Measurements from ENCODE around the gene C5orf22. TPM values are rescaled to one million over a fixed set of nuclear protein-coding genes. Genes with fewer than 3 reads are reported as not detected.
"Not testable (repeated sequence)": the region's sequence is repeated elsewhere in the genome, so short reads cannot be mapped to it uniquely, and the experiment has no call there.

C5orf22 gene
- total and polyA plus RNA-seq, 3 experiments from 2014 or later = 19.0 to 32.5 (median 29.8) TPM

DNA sequence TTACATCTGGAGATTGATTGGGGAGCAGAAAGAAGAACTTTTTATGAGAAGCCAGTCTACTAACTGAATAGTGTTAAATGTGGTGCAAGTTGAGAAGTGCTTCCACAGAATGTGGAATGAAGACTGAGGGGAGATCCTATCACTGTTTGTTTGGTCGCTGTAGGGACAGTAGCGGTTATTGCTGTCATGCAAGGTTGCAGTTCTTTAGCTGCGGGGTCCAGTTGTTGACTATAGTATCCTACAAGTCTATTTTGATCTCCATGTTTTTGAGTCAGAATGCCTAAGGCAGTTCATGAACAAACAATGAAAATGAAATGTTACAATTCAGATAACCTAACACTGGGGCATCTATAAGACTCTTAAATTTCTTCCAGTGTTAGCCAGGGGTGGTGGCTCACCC lies 61.6 kb downstream of the C5orf22 start:
- H3K27ac ChIP-seq (ENCODE audit: low read depth, low read length) = no peak overlapping the region
- peaks cover 10 to 20% of the 10 kb centered on the region in 2 donors for H3K27me3 Mint-ChIP-seq
- no peak overlapping the region for H3K4me3 ChIP-seq (ENCODE audit: low read length)
- ChIA-PET POLR2A (interaction anchor here (0.6 kb wide), 1 partner anchor 1013 kb away, joined by 6 read pairs; no protein-coding TSS in a partner anchor), CTCF (interaction anchor here (0.6 kb wide), 1 partner anchor 44 kb away, joined by 3 read pairs; no protein-coding TSS in a partner anchor)
- no peaks in the 10 kb centered on the region for H3K36me3 ChIP-seq (ENCODE audit: insufficient read depth, low read length)
- H3K27ac Mint-ChIP-seq = no peak overlapping the region
- DNase-seq = no peak
- no peaks in the 10 kb centered on the region for H3K9me3 Mint-ChIP-seq
- no peaks in the 10 kb centered on the region for H3K9me3 ChIP-seq (ENCODE audit: low read length)
- no peaks in the 10 kb centered on the region for H3K36me3 Mint-ChIP-seq
- H3K27me3 ChIP-seq (ENCODE audit: insufficient read depth, low read length, poor library complexity, severe bottlenecking) = no peaks in the 10 kb centered on the region
- H3K4me1 Mint-ChIP-seq = no peaks in the 10 kb centered on the region
- no peak overlapping the region for H3K4me3 Mint-ChIP-seq
- no peaks in the 10 kb centered on the region for H3K4me1 ChIP-seq (ENCODE audit: insufficient read depth, low read length)

DNA sequence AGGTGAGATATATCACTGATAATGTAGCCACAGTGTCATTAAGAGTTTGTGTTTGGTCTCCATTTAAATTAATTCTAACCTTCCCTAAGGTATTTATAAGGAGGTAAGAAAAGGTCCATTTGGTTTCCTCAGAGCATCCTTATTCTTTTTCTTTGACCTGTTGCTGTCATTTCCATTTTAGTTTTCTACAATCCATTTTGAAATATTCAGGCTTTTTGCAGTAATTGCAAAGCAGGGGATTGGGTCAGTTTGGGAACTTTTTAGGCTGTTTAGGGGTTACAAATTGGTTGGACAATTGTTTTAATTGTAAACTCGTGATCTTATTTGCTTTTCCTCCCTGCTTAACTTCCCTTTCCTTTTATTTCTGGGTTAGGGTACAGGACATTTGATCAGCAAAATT lies 64.3 kb downstream of the C5orf22 start:
- Histone ChIP-seq H3K27me3 (ENCODE audit: insufficient read depth, low read length, poor library complexity, severe bottlenecking) (no peaks in the 10 kb centered on the region), H3K4me1 (ENCODE audit: insufficient read depth, low read length) (no peaks in the 10 kb centered on the region), H3K27ac (ENCODE audit: low read depth, low read length) (no peak overlapping the region), H3K36me3 (ENCODE audit: insufficient read depth, low read length) (no peaks in the 10 kb centered on the region), H3K9me3 (ENCODE audit: low read length) (no peaks in the 10 kb centered on the region), H3K4me3 (ENCODE audit: low read length) (no peak overlapping the region)
- Mint-ChIP-seq H3K36me3 (no peaks in the 10 kb centered on the region), H3K4me3 (no peak overlapping the region), H3K4me1 (no peaks in the 10 kb centered on the region), H3K9me3 (no peaks in the 10 kb centered on the region), H3K27ac (no peak overlapping the region), H3K27me3 (peaks cover 13 to 23% of the 10 kb centered on the region in 2 donors)
- CTCF ChIA-PET = no interaction called here
- DNase-seq = no peak
- POLR2A ChIA-PET = no interaction called here

DNA sequence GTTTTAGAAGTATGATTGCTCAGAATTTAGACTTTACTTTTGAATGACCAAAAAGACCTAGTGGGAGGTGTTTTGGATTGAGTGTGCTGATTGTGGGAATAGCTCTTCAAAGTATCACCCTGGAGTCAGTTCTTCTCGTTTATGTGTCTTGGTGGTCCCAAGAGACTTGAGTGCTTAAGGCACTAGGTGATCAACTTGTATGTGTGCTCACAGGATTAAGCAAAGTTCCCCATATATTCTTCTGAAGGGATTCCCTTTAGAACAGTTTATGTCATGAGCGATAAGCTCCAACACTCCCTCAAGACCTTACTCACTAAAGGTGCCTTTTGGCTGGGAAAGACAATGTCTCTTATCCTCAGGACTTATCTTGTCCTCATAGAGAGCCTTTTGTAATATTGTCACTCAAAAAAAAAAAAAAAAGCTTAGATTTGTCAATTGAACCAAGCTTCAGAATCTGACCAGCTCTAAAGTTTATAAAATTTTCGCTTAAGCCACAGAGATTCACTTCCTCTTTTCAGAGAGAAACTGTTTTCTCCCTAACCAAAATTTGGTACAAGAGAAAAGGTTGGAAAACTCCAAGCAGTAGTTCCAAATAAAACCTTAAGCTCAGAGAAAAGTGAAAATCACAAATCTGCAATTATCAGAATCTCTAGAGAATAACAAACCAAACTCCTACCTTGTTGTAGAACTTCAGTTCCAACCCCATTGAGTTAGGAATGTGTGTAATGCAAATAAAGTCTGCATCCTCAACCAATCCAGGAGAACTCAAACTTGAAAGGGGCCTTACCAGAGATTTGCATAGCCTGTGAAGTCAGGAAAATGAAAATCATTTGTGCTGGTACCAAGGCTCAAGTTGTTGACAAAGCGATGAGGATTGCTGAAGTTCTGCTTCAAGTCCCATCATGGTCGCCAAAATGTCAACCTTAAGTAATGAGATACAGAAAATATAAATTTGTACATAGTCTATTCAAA lies 66.8 kb downstream of the C5orf22 start:
- H3K4me1 ChIP-seq (ENCODE audit: insufficient read depth, low read length) = no peaks in the 10 kb centered on the region
- no peak overlapping the region for H3K27ac ChIP-seq (ENCODE audit: low read depth, low read length)
- no peak overlapping the region for H3K4me3 ChIP-seq (ENCODE audit: low read length)
- H3K27me3 ChIP-seq (ENCODE audit: insufficient read depth, low read length, poor library complexity, severe bottlenecking) = no peaks in the 10 kb centered on the region
- POLR2A ChIA-PET = interaction anchor here (0.7 kb wide), 1 partner anchor 38 kb away, joined by 3 read pairs; no protein-coding TSS in a partner anchor
- DNase-seq = no peak
- peaks cover 13 to 30% of the 10 kb centered on the region in 2 donors for H3K27me3 Mint-ChIP-seq
- H3K36me3 ChIP-seq (ENCODE audit: insufficient read depth, low read length) = no peaks in the 10 kb centered on the region
- no peaks in the 10 kb centered on the region for H3K9me3 Mint-ChIP-seq
- H3K4me1 Mint-ChIP-seq = no peaks in the 10 kb centered on the region
- no peak overlapping the region for H3K27ac Mint-ChIP-seq
- no peaks in the 10 kb centered on the region for H3K36me3 Mint-ChIP-seq
- CTCF ChIA-PET = interaction anchor here (1.5 kb wide), 1 partner anchor 9 kb away, joined by 4 read pairs; no protein-coding TSS in a partner anchor
- H3K9me3 ChIP-seq (ENCODE audit: low read length) = no peaks in the 10 kb centered on the region
- no peak overlapping the region for H3K4me3 Mint-ChIP-seq

DNA sequence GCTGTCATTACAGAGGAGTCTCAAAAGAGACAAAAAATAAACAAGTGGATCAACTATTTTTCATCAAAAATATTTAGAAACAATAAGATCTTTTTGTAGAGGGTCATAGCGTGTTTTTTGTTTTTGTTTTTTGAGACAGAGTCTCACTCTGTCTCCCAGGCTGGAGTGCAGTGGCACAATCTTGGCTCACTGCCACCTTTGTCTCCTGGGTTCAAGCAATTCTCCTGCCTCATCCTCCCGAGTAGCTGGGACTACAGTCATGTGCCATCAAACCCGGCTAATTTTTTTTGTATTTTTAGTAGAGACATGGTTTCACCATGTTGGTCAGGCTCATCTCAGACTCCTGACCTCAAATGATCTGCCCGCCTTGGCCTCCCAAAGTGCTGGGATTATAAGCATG lies 70.2 kb downstream of the C5orf22 start:
- H3K9me3 Mint-ChIP-seq; H3K27me3 ChIP-seq (ENCODE audit: insufficient read depth, low read length, poor library complexity, severe bottlenecking); H3K4me1 Mint-ChIP-seq; CTCF ChIA-PET; H3K4me3 Mint-ChIP-seq; H3K36me3 ChIP-seq (ENCODE audit: insufficient read depth, low read length); H3K9me3 ChIP-seq (ENCODE audit: low read length); H3K27ac Mint-ChIP-seq; POLR2A ChIA-PET; DNase-seq; H3K27ac ChIP-seq (ENCODE audit: low read depth, low read length); H3K36me3 Mint-ChIP-seq; H3K4me3 ChIP-seq (ENCODE audit: low read length); H3K4me1 ChIP-seq (ENCODE audit: insufficient read depth, low read length): not testable (repeated sequence)
- peaks cover 12 to 18% of the 10 kb centered on the region in 2 donors for H3K27me3 Mint-ChIP-seq

DNA sequence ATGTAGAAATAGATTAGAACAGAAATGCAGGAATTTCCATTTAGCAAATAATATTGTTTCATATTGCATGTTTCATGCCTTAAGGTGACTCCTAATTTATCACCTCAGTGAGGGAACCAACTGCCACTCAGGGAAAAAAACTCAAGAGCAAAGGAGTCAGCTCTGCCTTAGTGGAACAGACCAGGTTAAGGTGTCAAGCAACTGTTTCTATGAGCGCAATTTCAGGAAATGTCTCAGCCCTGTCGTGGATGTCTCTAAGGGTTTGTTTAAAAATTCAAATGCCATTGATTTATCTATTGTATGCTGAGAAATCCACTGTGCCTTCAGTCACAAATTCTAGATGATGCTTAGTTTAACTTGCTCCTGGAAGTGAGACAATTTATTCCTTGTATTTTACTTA lies 72.1 kb downstream of the C5orf22 start:
- H3K9me3 ChIP-seq (ENCODE audit: low read length) = no peaks in the 10 kb centered on the region
- H3K27ac Mint-ChIP-seq = no peak overlapping the region
- CTCF ChIA-PET = no interaction called here
- no peak for DNase-seq
- no peak overlapping the region for H3K27ac ChIP-seq (ENCODE audit: low read depth, low read length)
- POLR2A ChIA-PET = no interaction called here
- no peak overlapping the region for H3K4me3 Mint-ChIP-seq
- no peak overlapping the region for H3K4me3 ChIP-seq (ENCODE audit: low read length)
- H3K9me3 Mint-ChIP-seq = no peaks in the 10 kb centered on the region
- H3K4me1 Mint-ChIP-seq = no peaks in the 10 kb centered on the region
- no peaks in the 10 kb centered on the region for H3K27me3 ChIP-seq (ENCODE audit: insufficient read depth, low read length, poor library complexity, severe bottlenecking)
- no peaks in the 10 kb centered on the region for H3K36me3 Mint-ChIP-seq
- H3K36me3 ChIP-seq (ENCODE audit: insufficient read depth, low read length) = no peaks in the 10 kb centered on the region
- H3K4me1 ChIP-seq (ENCODE audit: insufficient read depth, low read length) = no peaks in the 10 kb centered on the region
- peaks cover 5 to 11% of the 10 kb centered on the region in 2 donors for H3K27me3 Mint-ChIP-seq

DNA sequence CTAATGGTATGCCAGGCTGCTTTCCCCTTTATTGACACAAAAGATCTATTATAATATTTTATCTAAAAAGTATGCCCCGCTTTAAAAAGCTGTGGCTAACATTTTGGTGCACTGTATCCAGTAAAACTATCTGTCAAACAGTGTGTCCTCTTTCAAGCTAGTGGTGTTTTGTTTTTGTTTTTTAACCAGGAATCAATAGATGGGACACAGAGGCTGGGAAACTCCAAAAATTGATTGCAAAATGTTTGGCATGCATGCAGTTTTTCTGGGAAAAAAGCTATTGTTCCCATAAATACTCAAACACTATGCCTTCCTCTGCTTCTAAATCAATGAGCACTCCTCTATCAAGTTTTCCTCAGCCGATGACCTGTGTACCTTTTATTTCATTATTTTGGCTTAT lies 72.5 kb downstream of the C5orf22 start:
- H3K4me1 ChIP-seq (ENCODE audit: insufficient read depth, low read length) = no peaks in the 10 kb centered on the region
- H3K36me3 Mint-ChIP-seq = no peaks in the 10 kb centered on the region
- H3K4me1 Mint-ChIP-seq = no peaks in the 10 kb centered on the region
- no peaks in the 10 kb centered on the region for H3K36me3 ChIP-seq (ENCODE audit: insufficient read depth, low read length)
- ChIA-PET CTCF (no interaction called here), POLR2A (no interaction called here)
- no peaks in the 10 kb centered on the region for H3K27me3 ChIP-seq (ENCODE audit: insufficient read depth, low read length, poor library complexity, severe bottlenecking)
- peaks cover 5 to 11% of the 10 kb centered on the region in 2 donors for H3K27me3 Mint-ChIP-seq
- H3K27ac Mint-ChIP-seq = no peak overlapping the region
- no peaks in the 10 kb centered on the region for H3K9me3 Mint-ChIP-seq
- H3K4me3 Mint-ChIP-seq = no peak overlapping the region
- no peaks in the 10 kb centered on the region for H3K9me3 ChIP-seq (ENCODE audit: low read length)
- H3K4me3 ChIP-seq (ENCODE audit: low read length) = no peak overlapping the region
- no peak overlapping the region for H3K27ac ChIP-seq (ENCODE audit: low read depth, low read length)
- DNase-seq = no peak

Other genes starting within 250 kb of the C5orf22 start
- gene DROSHA, start 208 bp upstream of the C5orf22 start, total RNA-seq = 10 to 100 TPM; 64.1 to 75.0 TPM
- 22.2 TPM for gene DROSHA, start 208 bp upstream of the C5orf22 start, polyA plus RNA-seq
- gene PDZD2, start 106.8 kb downstream of the C5orf22 start, total RNA-seq = under 1 TPM; 0.15 to 0.27 TPM
- 0.40 TPM for gene PDZD2, start 106.8 kb downstream of the C5orf22 start, polyA plus RNA-seq

Measured in CD8-positive, alpha-beta memory T cell (primary cell).